Large intestine (tissue), 3 donors: ENCODE measurements around the gene TERT. TPM values are rescaled to one million over a fixed set of nuclear protein-coding genes. Genes with fewer than 3 reads are reported as not detected.
"Not testable (repeated sequence)": the region's sequence is repeated elsewhere in the genome, so short reads cannot be mapped to it uniquely, and the experiment has no call there.

Experiments used
- DNase-seq, 2 donors: peaks; one replicate each; pipeline versions ENCODE4 v3.0.0 to v3.0.0-alpha.2; 2013
- H3K27ac ChIP-seq: one replicate; pipeline ENCODE4 v1.5.1; 2013; ENCODE audit warnings: low read length
- H3K27me3 ChIP-seq: 2 replicates; pipeline ENCODE4 v1.6.1; 2013; ENCODE audit warnings: low read length; ENCODE audit not compliant: control insufficient read depth, insufficient read depth
- H3K36me3 ChIP-seq: 2 replicates; pipeline ENCODE4 v1.6.1; 2013; ENCODE audit warnings: low read length; ENCODE audit not compliant: control insufficient read depth, insufficient read depth
- H3K4me1 ChIP-seq: one replicate; pipeline ENCODE4 v1.6.1; 2013; ENCODE audit warnings: low read length; ENCODE audit not compliant: control insufficient read depth, insufficient read depth
- H3K4me3 ChIP-seq: one replicate; pipeline ENCODE4 v1.5.1; 2013; ENCODE audit warnings: low read length
- H3K9me3 ChIP-seq: one replicate; pipeline ENCODE4 v1.6.1; 2013; ENCODE audit warnings: mild to moderate bottlenecking, low read depth, low read length, moderate library complexity; ENCODE audit not compliant: control insufficient read depth
- WGBS: methylation state at CpG from one replicate; pipeline ENCODE4 v1.1.5; 2013; ENCODE audit warnings: low lambda C conversion rate; ENCODE audit not compliant: insufficient coverage; 5-methylcytosine and 5-hydroxymethylcytosine counted together
- polyA plus RNA-seq: library from polyadenylated mRNA; unstranded; fragments of 120-200 nt; gene quantifications from one replicate; pipeline ENCODE4 v1.2.1, GENCODE V29; 2013

TERT gene
- polyA plus RNA-seq, 1 donor, result 4.0 TPM

- H3K4me1 ChIP-seq, result peaks cover 3% of the 10 kb centered on the region
- DNase-seq, result no peak
- H3K27me3 ChIP-seq, result no peaks in the 10 kb centered on the region
- H3K27ac ChIP-seq, result no peak overlapping the region
- peaks cover 48% of the 10 kb centered on the region for H3K9me3 ChIP-seq
- H3K36me3 ChIP-seq, result no peaks in the 10 kb centered on the region
- H3K4me3 ChIP-seq, result no peak overlapping the region
- WGBS, result no CpG with 5 or more reads among the region's 20 CpGs
Measured at GRCh38 chr5:1276930-1277329, 17.9 kb downstream of the TERT start.

GRCh38 chr5:1275397-1276391 lies 19.2 kb downstream of the TERT start:
- not testable (repeated sequence) for H3K27ac ChIP-seq, H3K36me3 ChIP-seq, H3K4me3 ChIP-seq, H3K4me1 ChIP-seq, H3K27me3 ChIP-seq
- H3K9me3 ChIP-seq, result peaks cover 49% of the 10 kb centered on the region
- WGBS, result no CpG with 5 or more reads among the region's 10 CpGs
- peak in 1 of 2 donors; percentile 55 for DNase-seq

DNA sequence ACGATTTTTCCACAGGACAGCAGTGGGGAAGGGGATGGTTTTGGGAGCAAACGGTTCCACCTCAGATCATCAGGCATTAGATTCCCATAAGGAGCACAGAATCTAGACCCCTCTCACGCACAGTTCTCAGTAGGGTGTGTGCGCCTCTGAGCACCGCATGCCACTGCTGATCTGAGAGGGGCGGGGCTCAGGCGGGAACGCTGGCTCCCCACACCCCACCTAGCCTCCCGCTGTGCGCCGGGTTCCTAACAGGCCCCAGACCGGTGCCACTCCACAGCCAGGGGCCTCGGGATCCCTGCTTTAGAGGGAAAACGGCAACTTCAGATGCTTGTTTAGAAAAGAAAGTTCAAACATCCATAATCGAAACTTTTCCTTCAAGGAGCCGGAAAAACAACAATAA lies 20.4 kb downstream of the TERT start:
- WGBS, result 93% methylated on average over 5 of the region's 16 CpGs
- Histone ChIP-seq H3K36me3 (no peaks in the 10 kb centered on the region), H3K27ac (no peak overlapping the region), H3K4me1 (peaks cover 3% of the 10 kb centered on the region), H3K4me3 (no peak overlapping the region), H3K27me3 (no peaks in the 10 kb centered on the region), H3K9me3 (peaks cover 42% of the 10 kb centered on the region)
- DNase-seq, result no peak

- H3K4me3 ChIP-seq, result no peak overlapping the region
- H3K36me3 ChIP-seq, result no peaks in the 10 kb centered on the region
- WGBS, result no CpG with 5 or more reads among the region's 20 CpGs
- H3K9me3 ChIP-seq, result peaks cover 35% of the 10 kb centered on the region
- H3K27me3 ChIP-seq, result no peaks in the 10 kb centered on the region
- H3K27ac ChIP-seq, result no peak overlapping the region
- peaks cover 3% of the 10 kb centered on the region for H3K4me1 ChIP-seq
- no peak for DNase-seq
Measured at GRCh38 chr5:1273745-1274144, 21.1 kb downstream of the TERT start.

DNA sequence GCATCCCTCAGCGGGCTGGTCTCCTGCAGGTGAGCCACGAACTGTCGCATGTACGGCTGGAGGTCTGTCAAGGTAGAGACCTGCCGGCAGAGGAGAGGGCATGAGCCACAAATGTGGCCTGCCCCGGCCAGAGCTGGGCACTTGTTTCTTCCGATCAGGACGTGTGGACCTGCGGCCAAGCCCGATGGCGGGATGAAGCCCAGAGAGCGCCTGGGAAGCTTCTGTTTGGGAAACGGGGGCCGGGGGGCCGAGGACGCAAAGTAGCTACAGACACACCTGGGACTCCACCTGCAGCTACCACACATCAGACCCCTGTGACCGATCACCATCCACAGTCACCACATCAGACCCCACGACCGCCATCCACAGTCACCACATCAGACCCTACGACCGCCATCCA lies 22.7 kb downstream of the TERT start:
- Histone ChIP-seq H3K4me3 (no peak overlapping the region), H3K9me3 (peaks cover 21% of the 10 kb centered on the region), H3K27ac (no peak overlapping the region), H3K4me1 (peaks cover 3% of the 10 kb centered on the region), H3K36me3 (no peaks in the 10 kb centered on the region), H3K27me3 (no peaks in the 10 kb centered on the region)
- WGBS, result no CpG with 5 or more reads among the region's 21 CpGs
- no peak for DNase-seq

- H3K36me3 ChIP-seq, result no peaks in the 10 kb centered on the region
- H3K4me1 ChIP-seq, result peaks cover 3% of the 10 kb centered on the region
- no peak overlapping the region for H3K27ac ChIP-seq
- H3K9me3 ChIP-seq, result peaks cover 15% of the 10 kb centered on the region
- H3K4me3 ChIP-seq, result no peak overlapping the region
- no CpG with 5 or more reads among the region's 39 CpGs for WGBS
- no peak for DNase-seq
- no peaks in the 10 kb centered on the region for H3K27me3 ChIP-seq
Measured at GRCh38 chr5:1270933-1271914, 23.6 kb downstream of the TERT start.

DNA sequence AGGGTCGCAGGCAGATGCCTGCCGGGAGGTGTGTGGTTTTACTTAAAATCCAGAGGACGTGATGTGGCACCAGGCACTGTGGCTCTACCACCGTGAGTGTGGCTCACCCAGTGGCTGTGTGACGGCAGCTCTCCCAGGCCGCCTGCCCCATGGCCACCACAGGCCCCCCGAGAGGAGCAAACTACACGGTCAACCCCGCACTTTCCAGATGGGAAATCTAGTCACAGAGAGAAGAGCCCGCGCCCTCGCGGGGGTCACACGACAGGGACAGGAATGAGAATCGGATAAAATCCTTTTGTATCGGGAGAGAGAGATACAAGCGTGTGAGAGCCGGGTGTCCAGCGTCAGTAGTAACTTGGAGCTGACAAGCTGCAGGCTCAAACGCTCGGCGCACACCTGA lies 24.4 kb downstream of the TERT start:
- no CpG with 5 or more reads among the region's 22 CpGs for WGBS

GRCh38 chr5:1268666-1269065 lies 26.2 kb downstream of the TERT start:
- Histone ChIP-seq H3K27me3 (no peaks in the 10 kb centered on the region), H3K27ac (no peak overlapping the region), H3K4me1 (no peaks in the 10 kb centered on the region), H3K9me3 (peaks cover 16% of the 10 kb centered on the region), H3K4me3 (no peak overlapping the region), H3K36me3 (no peaks in the 10 kb centered on the region)
- no peak for DNase-seq
- 100% methylated on average over 3 of the region's 13 CpGs for WGBS

More for the DNA sequence above, 24.4 kb downstream of the TERT start:
- no peak overlapping the region for H3K27ac ChIP-seq
- no peaks in the 10 kb centered on the region for H3K36me3 ChIP-seq
- DNase-seq, result no peak
- H3K4me1 ChIP-seq, result peaks cover 1% of the 10 kb centered on the region
- no peak overlapping the region for H3K4me3 ChIP-seq
- no peaks in the 10 kb centered on the region for H3K27me3 ChIP-seq
- peaks cover 10% of the 10 kb centered on the region for H3K9me3 ChIP-seq

DNA sequence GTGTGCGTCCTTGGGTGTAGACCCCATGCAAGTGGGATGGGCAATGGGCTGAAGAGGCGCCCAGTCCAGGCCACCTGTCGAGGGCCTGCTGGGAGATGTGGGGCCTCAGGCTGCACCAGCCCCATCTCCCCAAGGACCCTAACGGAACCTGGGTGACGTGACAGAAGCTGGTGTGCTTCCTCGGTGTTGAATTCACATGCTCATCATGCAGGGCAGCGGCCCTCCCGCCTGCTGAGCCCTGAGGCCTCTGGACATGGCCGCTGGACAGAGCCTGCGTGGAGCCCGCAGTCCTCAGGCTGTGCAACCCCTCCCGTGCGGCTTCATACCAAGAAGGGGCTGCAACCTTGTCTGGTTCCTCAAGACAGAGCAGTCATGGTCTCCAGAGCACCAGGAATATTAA lies 26.8 kb downstream of the TERT start:
- no peak overlapping the region for H3K4me3 ChIP-seq
- WGBS, result no CpG with 5 or more reads among the region's 13 CpGs
- peaks cover 16% of the 10 kb centered on the region for H3K9me3 ChIP-seq
- no peaks in the 10 kb centered on the region for H3K36me3 ChIP-seq
- H3K4me1 ChIP-seq, result no peaks in the 10 kb centered on the region
- DNase-seq, result no peak
- H3K27ac ChIP-seq, result no peak overlapping the region
- no peaks in the 10 kb centered on the region for H3K27me3 ChIP-seq

- H3K27me3 ChIP-seq, H3K36me3 ChIP-seq, H3K27ac ChIP-seq, H3K4me3 ChIP-seq, DNase-seq, H3K4me1 ChIP-seq: not testable (repeated sequence)
- H3K9me3 ChIP-seq, result peaks cover 19% of the 10 kb centered on the region
- WGBS, result no CpG with 5 or more reads among the region's 5 CpGs
Measured at GRCh38 chr5:1267464-1267863, 27.4 kb downstream of the TERT start.
